ENCODE results near the gene MANF. TPM values are rescaled to one million over a fixed set of nuclear protein-coding genes. Genes with fewer than 3 reads are reported as not detected.

Gene MANF
- total RNA-seq, 2 experiments from 2014 or later = 136 to 140 TPM

Other genes with a start within 250 kb of the MANF start
- gene RBM15B, start 6.0 kb downstream of the MANF start, total RNA-seq = 10 to 100 TPM; 30.7 to 30.8 TPM
- 10 to 100 TPM; 35.3 to 36.3 TPM for gene DCAF1, start 114.7 kb downstream of the MANF start, total RNA-seq
- 10 to 100 TPM; 28.8 to 28.9 TPM for gene RAD54L2, start 153.4 kb downstream of the MANF start, total RNA-seq

Measured in activated CD8-positive, alpha-beta T cell treated with anti-CD3 and anti-CD28 coated beads, Interleukin-2, amount 10 ng/mL, durations not matched to agents 7 days and 5 days (primary cell).